Measurements from ENCODE around the gene PDCD4.
A peak's percentile ranks its signal among the peaks of the same experiment; 100 is the strongest.
"Not testable (repeated sequence)": the region's sequence is repeated elsewhere in the genome, so short reads cannot be mapped to it uniquely, and the experiment has no call there.

Gene PDCD4

DNA sequence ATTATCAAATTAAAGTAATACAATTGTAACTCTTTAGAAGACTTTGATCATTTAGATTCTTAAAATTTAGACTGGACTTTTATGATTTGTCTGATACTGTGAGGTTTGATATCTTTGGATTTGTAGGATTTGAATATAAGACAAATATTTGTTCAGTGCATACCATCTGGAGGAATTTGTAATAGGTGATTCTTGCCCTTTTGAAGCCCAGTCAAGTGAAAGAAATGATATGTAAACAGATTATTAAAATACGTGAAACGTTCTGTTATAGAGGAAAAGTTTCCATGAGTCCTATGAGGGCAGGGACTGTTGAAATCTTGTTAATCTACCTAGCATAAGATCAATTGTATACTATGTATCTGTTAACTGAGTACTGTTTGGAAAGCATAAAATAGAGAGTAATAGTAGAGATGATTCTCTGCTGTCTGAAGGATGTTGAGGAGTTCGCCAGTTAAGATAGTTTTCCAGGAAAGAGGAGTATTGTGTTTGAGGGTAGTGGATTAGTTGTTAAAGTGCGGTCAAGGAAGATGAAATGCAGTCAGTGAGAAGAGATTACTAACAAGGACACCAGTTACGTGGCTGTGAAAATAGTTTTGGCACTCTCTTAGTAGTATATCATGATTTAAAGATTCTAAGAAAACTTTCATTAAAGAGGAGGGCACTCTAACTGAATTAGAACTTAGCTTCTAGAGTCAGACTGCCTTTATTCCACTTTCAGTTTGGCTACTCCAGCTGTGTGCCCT is 14.4 kb downstream of the PDCD4 start:
- no peak for DNase-seq

DNA sequence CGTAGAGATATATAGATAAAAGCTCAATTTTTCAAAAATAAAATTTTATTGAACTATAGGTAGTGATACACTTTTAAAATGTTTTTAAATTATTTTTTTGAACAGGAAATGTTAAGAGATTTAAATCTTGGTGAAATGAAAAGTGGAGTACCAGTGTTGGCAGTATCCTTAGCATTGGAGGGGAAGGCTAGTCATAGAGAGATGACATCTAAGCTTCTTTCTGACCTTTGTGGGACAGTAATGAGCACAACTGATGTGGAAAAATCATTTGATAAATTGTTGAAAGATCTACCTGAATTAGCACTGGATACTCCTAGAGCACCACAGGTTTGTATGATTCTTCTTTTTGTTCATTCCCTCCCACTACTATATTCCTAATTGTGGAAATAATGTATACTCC is 15.8 kb downstream of the PDCD4 start:
- DNase-seq: no peak

DNA sequence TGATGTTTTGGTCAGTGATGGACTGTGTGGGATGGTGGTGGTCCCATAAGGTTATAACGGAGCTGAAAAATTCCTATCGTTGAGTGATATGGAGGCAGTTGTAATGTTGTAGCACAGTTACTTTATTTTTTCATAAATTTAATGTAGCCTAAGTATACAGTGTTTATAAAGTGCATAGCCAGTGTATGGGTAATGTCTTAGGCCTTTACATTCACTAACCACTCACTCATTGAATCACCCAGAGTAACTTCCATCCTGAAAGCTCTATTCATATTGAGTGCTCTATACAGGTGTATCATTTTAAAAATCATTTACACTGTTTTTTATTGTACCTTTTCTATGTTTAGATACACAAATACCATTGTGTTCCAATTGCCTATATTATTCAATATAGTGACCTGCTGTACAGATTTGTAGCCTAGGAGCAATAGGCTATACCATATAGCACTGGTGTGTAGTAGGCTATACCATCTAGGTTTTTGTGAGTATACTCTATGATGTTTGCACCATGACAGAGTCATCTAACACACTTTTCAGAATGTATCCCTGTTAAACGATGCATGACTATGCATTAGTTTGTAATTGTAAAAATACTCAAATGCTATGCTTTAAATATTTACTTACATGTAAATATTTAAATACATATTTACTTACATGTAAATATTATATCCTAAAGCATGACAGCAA is 21.0 kb downstream of the PDCD4 start:
- no peak for DNase-seq

DNA sequence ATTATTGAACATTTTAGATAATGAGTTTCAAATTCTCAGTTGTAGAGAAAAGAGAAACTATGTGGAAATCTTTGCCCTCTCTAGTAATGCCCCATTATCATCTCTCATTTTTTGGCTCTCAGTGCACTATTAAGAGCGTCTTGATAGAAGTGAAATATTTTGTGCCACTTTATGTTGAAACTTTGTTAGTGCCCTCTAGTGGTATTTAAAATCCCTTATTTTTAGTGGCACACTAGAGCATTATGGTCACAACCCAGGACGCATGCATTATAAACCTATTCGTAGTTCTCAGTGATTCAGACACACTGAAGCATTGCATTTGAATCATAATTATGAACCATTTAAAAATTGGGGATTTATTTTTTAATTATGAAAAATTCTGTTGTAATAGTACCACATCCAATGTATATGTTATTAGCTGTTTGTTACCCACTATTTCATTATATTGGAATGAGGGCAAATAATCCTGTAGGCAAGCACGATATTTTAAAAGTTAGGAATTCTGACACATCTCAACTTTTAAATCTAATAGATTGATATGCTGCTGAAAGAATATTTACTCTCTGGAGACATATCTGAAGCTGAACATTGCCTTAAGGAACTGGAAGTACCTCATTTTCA is 21.9 kb downstream of the PDCD4 start:
- peak; percentile 41 for DNase-seq

DNA sequence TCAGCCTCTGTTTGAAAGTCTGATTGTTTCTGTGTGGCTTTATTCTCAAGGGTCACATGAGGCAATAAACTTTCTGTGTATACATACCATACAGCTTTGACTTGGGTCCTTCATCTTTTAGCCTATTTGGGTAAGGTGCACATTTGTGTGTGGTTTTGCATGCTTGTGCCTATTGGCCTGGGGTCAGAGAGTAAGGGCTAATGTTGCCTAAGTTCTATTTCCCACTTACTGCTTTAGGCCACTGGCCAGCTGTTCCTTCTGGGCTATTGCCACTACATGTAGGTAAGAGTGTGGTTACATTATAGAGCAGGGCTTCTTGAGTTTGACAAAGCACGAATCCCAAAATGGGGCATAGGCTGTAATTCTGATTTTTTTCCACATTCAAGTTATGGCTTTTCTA is 25.5 kb downstream of the PDCD4 start:
- no peak for DNase-seq

DNA sequence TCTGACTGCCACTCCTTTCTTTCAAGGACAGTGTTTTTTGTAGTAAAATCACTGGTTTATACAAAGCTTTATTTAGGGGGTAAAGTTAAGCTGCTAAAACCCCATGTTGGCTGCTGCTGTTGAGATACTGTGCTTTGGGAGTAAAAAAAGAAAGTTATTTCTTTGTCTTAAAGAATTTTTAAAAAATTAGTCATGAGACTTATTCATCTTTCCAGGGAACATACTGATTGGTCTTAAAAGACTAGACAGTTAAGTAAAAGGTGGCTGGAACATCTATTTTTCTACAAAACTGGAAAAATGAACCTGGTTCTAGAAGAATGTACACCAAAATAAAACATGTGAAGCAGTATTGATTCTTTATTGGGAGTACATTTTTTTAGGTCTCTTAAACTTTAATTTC is 26.7 kb downstream of the PDCD4 start:
- DNase-seq: no peak

DNA sequence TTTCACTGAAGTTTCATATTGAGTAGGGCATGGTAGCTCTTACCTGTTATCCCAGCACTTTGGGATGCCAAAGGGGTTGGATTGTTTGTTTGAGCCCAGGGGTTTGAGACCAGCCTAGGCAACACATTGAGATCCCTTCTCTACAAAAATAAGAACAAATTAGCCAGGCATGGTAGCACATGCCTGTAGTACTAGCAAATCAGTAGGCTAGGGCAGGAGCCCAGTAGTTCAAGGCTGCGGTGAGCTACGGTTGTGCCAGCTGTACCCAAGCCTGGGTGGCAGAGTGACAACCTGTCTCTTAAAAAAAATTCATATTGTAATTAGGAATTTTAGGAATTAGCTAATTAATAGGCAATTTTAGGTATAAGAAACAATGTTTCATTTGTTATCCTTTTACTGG is 29.3 kb downstream of the PDCD4 start:
- DNase-seq: no peak

DNA sequence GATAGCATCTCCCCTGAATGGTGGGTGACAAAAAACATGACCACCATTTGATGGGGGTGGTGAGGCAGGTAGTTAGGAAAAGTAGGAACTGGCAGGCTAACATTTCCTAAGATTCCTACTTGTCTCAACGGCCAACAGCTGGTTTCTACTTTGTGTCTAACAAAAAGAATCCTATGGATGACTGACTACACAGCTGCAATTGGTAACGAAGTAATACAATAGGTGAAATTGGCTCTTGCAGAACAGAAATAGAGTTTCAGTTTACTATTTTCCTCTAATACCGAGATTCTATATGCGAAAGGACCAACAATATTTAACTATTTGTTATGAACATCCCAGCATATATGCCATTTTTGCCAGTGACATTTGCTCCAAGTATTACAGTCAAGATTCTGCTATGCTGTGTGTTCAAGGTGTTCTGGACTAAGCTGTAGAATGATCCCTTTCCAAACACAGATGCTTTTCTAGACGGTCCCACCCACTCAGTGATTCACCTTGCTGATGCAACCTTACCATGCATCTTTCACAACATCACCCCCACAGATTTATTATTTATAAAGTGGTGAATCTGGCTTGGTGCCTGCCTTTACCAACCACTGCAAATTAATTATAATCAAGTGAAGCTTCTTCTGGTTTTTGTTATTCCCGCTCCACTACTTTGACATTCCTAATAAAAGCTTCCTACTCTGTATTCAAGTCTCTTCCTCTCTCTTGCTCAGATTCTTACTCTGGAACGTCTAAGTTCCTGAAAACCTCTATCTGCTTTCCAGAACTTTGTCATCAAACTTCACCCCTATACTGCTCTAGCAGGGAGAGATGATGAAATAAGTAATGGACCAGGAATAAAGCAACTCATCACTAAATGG is 30.5 kb downstream of the PDCD4 start:
- no peak for DNase-seq

DNA sequence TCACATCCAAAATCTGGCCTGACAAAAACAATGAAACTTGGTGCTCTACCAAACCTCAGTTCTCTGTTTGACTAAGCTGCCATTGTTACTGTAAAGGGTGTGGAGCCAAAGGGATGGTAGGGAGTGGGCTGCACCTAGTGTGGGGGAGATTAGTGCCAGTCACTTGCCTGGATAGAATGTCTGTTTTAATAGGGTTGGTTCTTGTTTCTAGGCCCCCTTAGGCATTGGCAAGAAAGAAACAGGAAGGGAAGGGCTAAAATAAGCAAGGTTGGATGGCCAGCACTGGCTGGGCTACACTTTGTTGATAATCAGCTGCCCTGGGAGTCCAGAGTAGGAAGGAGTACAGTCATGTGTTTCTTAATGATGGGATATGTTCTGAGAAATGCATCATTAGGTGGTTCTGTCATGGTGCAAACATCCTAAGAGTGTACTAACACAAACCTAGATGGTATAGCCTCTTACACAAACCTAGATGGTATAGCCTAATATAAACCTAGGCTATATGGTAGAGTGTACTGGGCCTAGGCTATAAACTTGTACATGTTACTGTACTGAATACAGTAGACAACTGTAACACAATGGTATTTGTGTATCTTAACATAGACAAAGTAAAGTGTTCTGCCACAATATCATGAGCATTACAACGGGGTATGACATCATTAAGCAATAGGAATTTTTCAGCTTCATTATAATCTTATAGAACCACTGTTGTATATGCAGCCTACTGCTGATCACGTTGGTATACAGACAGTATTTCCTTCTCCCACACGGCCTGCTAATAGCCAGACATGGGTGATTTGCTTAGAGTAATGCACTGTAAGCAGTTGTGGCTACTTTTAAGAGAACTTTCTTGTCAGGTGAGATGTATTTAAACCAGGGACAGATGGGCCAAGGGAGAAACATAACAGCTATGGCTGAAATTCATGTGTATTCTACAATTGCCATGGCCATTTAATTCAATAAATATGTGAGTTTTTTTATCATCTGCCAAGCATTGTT is 31.9 kb downstream of the PDCD4 start:
- DNase-seq: no peak

DNA sequence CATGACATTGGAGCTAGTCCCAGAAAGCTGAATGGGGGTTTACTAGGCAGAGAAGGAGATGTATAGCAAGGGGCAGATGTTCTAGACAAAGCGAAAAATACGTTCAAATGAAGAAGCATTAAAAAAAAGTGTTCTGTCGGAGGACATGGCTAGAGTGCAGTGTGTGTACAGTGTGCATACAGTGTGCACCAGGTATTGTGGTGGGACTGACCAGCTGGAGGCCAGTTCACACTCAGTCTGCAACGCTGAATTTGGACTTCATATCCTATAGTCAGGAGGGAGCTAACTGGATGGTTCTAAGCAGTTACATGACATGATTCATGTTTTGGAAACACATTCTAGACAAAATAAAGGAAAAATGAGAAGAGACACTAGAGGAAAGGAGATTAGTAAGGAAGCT is 38.4 kb downstream of the PDCD4 start:
- no peak for DNase-seq

DNA sequence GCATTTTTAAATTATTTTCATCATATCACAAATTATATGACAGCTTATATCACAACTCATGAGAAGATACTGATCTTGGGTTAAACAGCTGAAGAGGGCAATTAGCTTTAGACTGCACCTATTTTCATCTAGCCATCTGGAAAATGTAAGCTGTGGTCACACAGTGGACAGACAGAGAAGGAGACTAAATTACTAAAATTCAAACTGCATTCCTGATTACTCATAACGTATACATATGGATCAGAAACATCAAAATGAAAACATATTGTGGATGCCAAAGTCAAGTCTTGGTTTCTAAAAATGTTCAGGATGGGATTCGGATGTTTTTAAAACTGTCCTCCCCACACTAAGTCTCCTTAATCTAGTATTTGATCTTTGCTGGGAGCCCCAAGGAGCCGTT is 40.6 kb downstream of the PDCD4 start:
- no peak for DNase-seq

DNA sequence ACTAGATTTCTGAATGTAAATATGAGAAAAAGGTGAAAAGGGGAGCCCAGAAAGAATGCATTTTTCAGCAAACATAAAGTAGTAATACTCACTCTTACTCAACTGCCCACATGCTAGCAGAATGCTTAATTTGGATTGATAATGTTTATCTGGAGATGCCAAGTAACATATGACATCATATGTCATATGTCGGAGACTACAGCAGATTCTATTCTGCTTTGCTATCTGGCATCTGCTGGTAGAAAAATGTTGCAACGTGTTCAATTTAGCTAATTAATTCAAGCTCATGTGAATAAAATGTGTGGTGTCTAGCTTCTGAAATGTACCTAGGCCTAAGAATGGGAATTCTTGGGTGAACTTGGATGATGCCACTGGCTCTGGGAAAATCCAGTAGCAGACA is 42.7 kb downstream of the PDCD4 start:
- no peak for DNase-seq

DNA sequence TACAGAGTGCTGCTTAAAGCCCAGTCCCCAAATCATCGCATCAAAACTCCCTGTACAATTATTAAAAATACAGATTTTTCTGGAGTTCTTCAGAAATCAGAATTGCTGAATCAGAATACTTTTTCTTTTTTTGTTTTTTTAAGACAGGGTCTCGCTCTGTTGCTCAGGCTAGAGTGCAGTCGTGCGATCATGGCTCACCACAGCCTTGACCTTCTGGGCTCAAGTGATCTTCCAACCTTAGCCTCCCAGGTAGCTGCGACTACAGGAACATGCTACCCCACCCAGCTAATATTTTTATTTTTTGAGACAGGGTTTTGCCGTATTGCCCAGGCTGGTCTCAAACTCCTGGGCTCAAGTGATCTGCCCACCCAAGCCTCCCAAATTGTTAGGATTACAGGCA is 43.3 kb downstream of the PDCD4 start:
- no peak for DNase-seq

DNA sequence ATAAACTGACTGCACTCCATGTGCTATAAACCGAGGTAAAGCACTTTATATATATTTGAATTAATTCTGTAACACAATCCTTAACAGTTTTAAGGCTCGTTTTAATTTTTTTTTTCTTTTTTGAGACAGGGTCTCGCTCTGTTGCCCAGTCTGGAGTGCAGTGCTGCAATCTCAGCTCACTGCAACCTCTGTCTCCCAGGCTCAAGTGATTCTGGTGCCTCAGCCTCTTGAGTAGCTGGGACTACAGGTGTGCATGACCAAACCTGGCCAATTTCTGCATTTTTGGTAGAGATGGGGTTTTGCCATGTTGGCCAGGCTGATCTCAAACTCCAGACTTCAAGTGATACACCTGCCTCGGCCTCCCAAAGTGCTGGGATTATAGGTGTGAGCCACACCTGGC is 43.9 kb downstream of the PDCD4 start:
- DNase-seq: not testable (repeated sequence)

DNA sequence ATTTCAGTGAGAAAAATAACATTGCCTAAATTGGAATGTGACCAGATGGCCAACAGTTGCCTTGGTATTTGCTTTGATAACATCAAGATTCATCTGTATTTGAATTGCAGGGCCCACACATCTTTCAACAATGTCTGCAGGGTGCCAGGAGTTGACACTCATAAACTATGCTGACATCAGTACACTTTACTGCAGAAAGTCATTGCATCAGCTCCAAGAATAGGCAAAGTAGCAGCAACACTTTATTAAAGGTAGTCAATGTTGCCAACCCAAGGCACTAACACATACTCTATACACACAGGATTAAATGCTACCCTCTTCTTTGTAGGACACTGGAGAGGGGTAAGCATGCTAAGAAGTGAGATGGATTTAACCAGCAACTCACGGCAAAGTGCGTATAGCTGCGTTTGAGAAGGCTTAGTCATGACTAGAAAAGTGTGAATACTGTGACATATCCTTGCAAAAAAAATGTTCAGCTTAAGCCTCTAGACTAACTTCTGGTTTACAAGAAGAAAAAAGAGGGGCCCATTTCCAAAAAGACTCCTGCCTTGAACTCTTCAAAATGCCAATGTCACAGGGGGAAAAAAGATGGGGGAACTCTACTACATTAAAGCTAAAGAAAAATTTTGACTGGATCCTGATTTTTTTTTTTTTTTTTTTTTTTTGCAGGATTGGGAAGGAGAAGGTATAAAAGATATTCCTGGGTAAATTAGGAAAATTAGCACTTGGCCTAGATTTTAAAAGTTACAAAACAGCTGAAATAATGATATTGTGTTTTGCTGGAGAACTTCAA is 45.0 kb downstream of the PDCD4 start:
- DNase-seq: no peak

DNA sequence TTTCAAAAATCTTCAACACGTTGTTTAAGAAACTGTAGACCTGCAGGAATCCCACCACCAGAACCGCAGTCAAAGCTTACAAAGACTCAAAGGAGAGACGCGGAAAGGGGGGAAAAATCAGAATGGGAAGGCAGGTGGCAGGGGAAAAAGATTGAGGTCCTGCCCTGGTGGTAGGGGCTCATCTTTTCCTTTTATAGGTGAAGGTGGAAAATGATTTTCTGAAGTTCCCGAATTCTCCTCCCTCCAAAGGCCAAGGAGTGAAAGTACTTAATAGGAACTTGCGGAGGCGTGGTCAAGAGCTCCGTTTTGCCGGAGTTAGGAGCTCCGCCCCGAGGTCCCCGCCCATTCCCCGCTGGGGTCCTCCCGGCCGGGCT is 46.5 kb downstream of the PDCD4 start:
- DNase-seq: peak; percentile 71

DNA sequence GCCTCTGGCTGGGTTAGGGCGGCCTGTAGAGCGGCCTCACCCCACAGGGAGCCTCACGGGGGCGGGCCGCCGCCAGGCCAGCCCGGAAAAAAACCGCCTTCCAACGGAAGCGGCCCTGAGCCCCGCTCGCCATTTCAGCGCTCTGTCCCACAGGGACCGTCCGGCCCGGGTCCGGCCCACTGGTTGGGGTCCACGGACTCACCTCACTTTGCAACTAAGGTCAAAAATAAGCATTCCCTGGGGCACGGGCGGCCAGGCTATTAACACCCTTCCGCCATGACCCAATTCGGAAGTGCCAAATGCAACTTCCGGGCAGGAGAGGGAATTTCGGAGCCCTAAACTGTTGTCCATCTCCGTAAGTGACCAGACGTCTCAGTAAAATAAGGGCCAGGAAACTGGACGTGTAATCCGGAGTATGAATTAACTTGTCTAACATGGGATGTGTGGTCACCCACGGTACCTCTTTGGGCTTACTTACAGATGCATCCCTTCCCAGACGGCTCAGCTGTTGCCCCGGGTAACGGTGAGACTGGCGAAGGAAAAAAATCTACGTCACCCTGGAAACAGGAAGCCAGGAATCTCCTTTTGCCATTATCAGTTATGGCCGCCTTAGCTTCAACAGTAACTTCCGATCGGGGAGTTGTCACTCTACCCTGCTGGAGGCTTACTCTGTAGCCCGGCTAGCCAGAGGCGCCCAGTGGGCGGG is 47.1 kb downstream of the PDCD4 start, which contains the start of gene BBIP1:
Gene BBIP1, minus strand, starts transcription at position 538 of the 706 bp plus-strand sequence. CDS start 1,023 bp downstream, outside the sequence.
- DNase-seq: peak; percentile 98

DNA sequence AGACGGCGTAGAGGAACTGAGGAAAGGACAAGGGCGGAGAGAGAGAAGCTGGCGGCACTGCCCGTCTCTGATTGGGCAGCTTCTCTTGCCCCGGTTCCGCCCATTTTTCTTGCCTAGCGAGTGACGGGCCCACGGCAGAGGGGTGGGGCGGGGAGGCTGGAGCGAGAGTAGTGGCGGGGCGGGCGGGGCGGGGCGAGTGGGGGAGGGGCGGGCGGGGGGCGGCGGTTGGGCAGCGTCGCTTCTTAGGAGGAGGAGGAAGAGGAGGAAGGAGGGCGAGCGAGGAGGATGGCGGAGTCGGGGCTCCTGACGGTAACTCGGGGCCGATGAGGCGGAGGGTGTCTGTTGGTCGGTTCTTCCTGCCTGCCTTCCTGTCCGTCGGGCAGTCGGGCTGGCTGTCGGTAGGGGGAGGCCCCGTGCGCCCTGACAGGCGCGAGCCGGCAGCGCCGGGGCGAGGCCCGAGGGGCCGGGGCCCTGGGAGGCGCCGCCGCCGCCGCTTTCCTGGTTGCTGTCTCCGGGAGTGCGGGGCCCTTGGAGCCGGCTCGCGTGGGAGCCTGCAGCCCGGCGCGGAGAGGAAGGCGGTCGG is 47.7 kb downstream of the PDCD4 start, which contains the start of gene SHOC2:
Gene SHOC2, plus strand, starts transcription at position 256 of the 583 bp plus-strand sequence. CDS start 44,755 bp downstream, outside the sequence.
- DNase-seq: no peak

DNA sequence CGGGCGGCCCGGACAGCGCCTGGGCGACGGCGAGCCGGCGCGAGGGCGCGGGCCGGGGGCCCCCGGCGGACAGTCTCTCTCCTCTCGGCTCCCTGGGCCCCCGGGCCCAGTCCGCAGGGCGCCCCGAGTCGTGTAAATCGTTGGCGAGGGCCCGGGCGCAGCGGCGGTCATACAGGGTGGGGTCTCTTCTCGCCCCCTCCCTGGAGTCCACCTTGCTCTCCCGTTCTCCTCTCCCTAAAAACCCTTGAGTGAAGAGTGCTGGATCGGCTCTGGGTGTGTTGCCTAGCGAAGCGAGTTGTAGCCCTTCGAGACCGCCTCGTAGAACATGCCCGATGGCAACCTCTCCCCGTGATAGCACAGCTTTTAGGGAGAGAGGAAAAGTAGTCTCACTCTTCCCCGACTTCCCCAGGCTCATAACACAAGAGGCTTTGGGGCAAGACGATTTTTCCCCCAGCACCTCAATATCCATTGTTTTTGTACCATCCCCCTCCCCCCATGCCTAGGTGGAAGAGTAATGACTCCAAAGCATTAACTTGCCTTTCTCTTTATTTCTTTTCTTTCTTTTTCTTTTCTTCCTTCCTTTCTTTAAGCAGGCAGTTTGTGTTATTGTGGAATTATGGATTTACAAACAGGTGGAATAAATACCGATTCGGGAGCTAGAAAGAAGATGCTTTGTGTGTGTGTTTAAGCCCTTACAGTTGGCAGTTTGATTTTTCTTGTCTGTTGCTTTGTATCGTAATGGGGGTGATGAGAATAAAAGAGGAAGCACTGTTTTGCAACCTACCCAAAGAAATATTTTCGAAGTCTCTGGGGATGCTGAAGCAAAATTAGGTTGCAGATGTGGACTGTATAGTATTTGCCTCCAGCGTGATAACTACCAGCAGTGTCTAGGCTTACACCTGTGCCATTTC is 48.5 kb downstream of the PDCD4 start:
- DNase-seq: peak; percentile 48

Data from NCI-H2171 treated with DMSO at 0.1 percent for 48 hours (cell line).